HL-60/S4 treated with phorbol 12-myristate 13-acetate at 8.2 ng/mL for 4 days and 3 days (cell line): ENCODE data around the gene TIMP3.

ENCODE experiments used
- in situ Hi-C: fragments of 300-500 bp; cut with MboI; formaldehyde crosslinking; loops from 2 replicates; pipeline ENCODE4 v1.15.0; 2022; ENCODE audit warnings: low sequenced_read_pairs

Gene TIMP3

DNA sequence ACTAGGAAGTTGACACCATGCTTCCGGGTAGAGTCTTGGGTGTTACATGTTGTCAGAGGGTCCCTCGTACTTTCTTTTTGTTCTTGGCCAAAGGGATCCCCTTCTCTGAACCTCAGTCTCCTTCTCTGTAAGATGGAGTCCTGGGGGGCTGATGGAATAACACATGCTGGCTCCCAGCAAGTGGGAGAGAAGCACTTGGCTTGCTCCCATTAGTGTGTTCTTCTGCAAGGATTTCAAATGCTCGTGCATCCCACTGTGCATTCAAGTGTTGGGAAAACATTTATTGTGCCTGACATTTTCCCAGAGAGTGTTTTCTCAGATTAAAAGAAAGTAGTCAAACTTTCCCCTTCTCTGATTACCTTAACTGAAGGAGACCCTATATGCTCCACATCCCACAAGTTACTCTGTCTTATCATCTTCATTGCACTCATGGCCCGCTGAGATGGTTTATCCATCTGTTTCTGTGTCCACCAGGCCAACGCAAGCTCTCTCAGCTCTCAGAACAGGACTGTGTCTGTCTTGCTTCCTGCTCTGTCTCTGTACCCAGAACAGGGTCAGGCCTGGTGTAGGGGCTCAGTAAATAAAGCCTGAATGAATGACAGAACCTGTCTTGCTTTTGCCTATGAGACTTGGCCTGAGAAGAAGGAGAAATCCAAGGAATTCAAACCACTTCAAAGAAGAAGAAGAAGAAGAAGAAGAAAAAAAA lies 16.0 kb upstream of the TIMP3 start:
- in situ Hi-C loops: loop anchor here (25.0 kb wide), 1 partner anchor 248 kb away; no protein-coding TSS in a partner anchor

GRCh38 chr22:32786027-32786418 lies 15.5 kb upstream of the TIMP3 start:
- in situ Hi-C loops: loop anchor here (25.0 kb wide), 1 partner anchor 249 kb away; no protein-coding TSS in a partner anchor

- in situ Hi-C loops: loop anchor here (25.0 kb wide), 1 partner anchor 252 kb away; no protein-coding TSS in a partner anchor
These were observed 12.4 kb upstream of the TIMP3 start for GRCh38 chr22:32788904-32789624.

GRCh38 chr22:32789797-32790620 lies 11.5 kb upstream of the TIMP3 start:
- in situ Hi-C loops: loop anchor here (10.0 to 25.0 kb wide), 2 partner anchors 125 to 253 kb away; no protein-coding TSS in a partner anchor

- in situ Hi-C loops: loop anchor here (10.0 to 25.0 kb wide), 2 partner anchors 126 to 254 kb away; no protein-coding TSS in a partner anchor
These were observed 10.4 kb upstream of the TIMP3 start for GRCh38 chr22:32791056-32791455.

DNA sequence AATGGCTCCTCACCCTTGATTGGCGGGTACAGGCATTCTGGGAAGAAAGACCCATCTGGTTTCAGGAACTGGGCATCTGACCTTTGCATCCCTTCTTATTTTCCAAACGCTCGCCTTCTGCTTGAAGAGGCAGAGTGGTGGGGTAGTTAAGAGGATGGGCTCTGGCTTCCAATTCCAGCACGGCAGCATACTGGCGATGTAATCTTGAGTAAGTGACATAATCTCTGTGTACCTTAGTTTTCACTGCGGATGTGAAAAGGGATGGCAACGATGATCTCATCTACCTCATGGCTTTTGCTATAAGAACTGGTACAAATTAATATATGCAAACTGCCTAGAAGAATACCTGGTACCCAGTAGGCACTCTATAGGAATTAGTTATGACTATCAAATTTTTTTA lies 10.0 kb upstream of the TIMP3 start:
- in situ Hi-C loops: loop anchor here (10.0 to 25.0 kb wide), 2 partner anchors 127 to 254 kb away; no protein-coding TSS in a partner anchor

- in situ Hi-C loops: loop anchor here (10.0 to 25.0 kb wide), 2 partner anchors 129 to 256 kb away; no protein-coding TSS in a partner anchor
These were observed 7.9 kb upstream of the TIMP3 start for GRCh38 chr22:32793589-32793988.

DNA sequence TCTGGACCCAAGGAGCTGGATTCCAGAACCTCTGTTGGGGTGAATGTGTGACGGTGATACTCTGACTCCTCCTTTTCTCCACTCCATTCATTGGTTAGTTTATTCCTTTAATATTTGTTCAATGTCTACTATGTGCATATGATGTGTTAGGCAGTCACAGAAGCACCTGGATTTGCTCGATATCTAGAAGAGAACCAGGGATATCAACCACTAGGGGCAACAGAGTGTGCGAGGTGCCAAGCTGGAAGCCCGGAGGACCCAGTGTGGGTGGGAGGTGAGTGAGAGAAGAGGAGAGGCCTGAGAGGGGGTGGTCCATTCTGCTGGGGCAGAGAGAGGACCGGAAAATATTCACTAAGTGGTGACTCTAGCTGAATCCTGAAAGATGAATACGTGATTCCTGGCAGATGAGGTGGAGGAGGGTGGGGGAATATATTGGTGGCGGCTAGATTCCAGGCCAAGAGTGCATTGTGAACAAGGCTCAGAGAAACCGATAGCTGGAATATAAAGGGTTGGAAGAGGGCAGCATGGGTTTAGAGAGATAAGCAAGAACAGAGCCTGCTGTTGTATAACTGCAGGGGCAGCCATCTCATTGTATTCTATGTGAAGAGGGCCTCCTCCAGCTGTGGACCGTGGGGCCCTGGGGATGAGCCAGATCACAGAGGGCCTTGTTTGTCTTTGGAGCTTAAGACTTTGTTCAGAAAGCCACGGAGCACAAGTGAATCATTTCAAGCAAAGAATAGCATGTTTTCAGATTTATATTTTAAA lies 6.9 kb upstream of the TIMP3 start:
- in situ Hi-C loops: loop anchor here (10.0 to 25.0 kb wide), 2 partner anchors 130 to 257 kb away; no protein-coding TSS in a partner anchor

GRCh38 chr22:32795214-32795596 lies 6.3 kb upstream of the TIMP3 start:
- in situ Hi-C loops: loop anchor here (10.0 to 25.0 kb wide), 2 partner anchors 130 to 258 kb away; no protein-coding TSS in a partner anchor

- in situ Hi-C loops: loop anchor here (10.0 to 25.0 kb wide), 2 partner anchors 132 to 260 kb away; no protein-coding TSS in a partner anchor
These were observed 4.5 kb upstream of the TIMP3 start for GRCh38 chr22:32796865-32797573.

GRCh38 chr22:32799496-32799895 lies 2.0 kb upstream of the TIMP3 start:
- in situ Hi-C loops: loop anchor here (10.0 to 25.0 kb wide), 2 partner anchors 135 to 262 kb away; no protein-coding TSS in a partner anchor

DNA sequence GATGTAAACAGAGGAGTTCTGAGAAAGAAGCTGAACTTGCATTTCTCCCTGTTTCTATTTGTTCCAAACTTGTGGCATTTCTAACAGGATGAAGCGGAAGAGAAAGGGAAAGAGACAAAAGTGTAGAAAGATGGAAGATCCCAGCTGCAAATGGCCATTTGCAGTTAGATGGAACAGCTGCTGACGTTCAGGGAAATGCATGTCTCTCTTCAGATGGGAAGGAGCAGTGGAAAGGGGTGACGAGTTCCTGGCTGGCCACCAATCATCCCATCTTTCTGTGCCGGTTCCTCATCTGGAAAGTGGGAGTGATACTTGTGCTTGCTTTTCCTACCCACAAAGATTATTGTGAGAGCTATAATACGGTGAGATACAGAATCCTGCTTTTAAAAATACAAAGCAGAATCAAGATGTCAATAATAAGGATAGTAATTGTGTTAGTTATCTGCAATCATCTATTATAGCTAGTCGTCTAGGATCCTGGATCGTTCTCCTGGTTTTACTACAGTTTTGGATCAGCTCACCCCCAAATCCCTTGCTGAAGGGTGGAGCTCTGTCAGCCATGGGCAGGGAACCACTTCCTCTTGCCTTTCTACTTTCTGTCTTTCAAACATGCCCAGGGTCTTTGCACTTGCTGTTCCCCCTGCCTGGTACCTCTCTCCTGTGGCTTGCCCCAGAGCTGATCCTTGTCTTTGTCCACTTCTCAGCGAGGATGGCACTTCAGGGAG lies 1.2 kb upstream of the TIMP3 start:
- in situ Hi-C loops: no loop called here

DNA sequence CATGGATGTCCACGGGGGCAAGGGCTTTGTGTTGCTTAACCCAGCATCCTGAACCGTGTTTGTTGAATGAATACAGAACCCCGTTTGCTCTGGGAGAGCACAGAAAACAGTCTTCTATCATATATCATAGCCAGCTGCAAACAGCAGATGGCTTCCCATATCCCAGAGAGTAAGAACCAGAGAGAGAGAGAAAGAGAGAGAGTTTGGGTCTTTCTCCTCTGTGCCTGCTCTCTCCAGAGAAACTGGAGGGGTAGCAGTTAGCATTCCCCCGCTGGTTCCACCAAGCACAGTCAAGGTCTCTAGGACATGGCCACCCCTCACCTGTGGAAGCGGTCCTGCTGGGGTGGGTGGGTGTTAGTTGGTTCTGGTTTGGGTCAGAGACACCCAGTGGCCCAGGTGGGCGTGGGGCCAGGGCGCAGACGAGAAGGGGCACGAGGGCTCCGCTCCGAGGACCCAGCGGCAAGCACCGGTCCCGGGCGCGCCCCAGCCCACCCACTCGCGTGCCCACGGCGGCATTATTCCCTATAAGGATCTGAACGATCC lies 440 bp upstream of the TIMP3 start:
- in situ Hi-C loops: no loop called here

GRCh38 chr22:32802237-32802765 lies 796 bp downstream of the TIMP3 start:
- in situ Hi-C loops: no loop called here

DNA sequence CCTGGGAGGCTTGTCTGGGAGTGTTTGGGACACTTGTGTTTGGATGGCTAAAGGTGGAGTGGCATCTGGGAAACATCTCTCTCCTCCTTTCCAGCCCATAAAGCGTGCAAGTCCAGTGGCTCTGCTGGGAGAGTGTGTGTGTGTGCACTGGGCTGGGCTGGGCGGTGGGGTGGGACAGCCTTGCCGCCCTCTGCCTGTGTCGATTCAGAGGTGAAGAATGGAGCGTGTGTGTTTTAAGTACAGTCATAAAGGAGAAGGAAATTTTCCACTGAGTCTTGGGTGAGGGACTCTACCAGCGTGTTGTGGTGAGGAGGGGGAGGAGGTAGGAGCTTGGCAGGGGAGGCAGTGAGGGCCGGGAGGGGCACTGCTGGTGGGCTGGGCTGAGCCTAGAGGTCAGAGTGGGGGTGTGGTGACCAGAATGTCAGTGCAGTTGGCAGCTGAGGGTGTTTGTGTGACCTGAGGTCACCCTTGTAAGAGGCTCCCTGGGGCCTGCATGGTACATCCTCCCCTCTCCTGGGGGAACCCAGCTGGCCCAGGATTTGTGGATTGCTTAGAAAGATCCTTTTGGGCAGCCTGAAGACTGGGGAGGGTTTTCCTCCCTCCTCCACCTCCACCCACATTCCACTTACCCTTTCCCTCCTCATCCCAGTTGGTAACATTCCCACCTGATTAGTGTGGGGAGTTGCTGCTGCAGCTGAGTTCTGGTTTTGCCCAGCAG lies 1.7 kb downstream of the TIMP3 start:
- in situ Hi-C loops: no loop called here

DNA sequence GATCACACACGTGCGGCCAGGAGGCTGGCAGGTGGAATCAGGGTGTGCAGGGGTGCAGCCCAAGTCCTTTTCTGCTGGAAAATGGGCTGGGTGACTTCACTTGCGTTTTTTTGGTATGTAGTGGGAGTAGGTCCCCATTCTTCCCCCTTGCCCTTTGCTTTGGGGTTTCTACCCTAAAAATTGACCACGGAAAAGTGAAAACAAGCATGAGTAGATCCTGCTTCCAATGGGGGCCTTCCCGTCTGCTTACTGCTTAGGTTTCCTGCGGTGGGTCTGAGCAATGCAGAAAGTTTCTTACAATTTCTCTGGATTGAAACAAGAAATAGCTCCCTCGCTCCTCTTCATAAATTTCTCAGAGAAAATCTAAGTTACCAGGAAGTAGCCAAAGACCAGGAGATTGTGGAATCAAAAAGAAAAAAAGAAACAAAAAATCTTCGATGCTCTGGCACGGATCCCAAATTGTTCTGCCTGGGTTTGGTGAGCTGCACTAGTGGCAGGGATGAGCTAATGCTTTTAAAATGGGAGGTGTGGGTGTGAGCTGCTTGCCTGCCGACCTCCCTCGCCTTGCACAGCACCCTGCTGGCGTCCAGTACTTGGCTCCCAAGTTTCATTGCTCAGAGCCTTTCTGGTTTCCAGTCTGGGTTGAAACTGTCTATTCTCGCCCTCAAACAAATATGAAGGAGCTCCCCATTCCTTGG lies 2.4 kb downstream of the TIMP3 start:
- in situ Hi-C loops: no loop called here
